HepG2 (cell line): Measurements from ENCODE around the gene GPN2.

ENCODE experiments used
- NR1H2 ChIP-seq: sonication (generic); formaldehyde crosslinking; IDR thresholded peaks from 2 replicates; pipeline ENCODE4 v1.8.1; 2022; ENCODE audit warnings: low read depth, missing genetic modification reagents, borderline replicate concordance
- SATB2 ChIP-seq: sonication (generic); formaldehyde crosslinking; IDR thresholded peaks from 2 replicates; pipeline ENCODE4 v1.5.0; 2020; ENCODE audit warnings: missing genetic modification reagents
- ZNF441 ChIP-seq: sonication (generic); formaldehyde crosslinking; IDR thresholded peaks from 2 replicates; pipeline ENCODE4 v1.7.0; 2021; ENCODE audit warnings: missing genetic modification reagents, borderline replicate concordance

DNA sequence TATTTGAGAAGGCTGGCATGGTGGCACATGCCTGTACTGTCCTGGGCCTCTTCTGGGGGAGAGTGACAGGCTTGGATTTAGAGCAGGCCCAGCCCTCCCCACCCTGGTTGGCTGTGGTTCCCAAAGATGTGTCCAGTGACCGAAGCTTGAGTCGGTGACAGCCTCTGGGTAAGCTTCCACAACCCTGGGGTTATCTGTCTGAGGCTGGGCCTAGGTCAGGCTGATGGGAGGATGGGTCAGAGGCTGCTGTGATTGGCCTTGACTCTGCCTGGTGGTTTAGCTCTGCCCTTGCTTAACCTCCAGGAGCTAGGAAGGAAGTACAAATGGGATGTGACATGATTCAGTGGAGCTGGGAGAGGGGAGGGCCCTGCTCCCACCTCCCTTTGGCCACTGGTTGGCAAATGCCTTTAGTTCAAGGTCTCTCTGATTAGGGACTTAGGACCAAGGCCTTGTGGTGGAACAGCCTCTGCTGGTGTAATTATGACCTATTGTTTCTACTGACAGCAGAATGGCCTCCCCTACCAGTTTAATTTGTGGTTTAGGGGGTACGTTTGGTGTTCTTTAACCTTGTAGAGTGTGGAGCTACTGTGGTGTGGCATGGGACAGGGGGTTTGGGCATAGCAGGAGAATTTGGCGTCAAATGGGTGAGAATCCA lies 48.0 kb upstream of the GPN2 start:
- TF ChIP-seq NR1H2 (CRISPR knock-in tag) (no peak), ZNF441 (peak; percentile 66; the same call in 1 of the 2 replicates), SATB2 (CRISPR knock-in tag) (no peak)
